ENCODE results near the gene SORL1.
A peak's percentile ranks its signal among the peaks of the same experiment; 100 is the strongest.

Gene SORL1

DNA sequence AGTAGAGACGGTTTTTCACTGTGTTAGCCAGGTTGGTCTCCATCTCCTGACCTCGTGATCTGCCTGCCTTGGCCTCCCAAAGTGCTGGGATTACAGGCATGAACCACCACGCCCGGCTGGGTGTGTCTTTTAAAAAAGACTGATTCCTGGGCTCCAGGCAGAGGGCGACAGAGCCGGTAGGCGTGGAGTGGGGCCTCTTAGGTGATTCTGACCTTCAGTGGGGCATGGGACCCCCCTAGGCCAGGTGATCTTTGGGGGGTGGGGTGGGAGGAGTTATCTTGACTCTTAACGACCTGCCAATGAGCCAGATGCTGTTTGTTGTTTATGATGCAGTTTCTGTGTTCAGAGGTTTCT, 13.6 kb downstream of the SORL1 start:
- DNase-seq (ENCODE audit: extremely low spot score) = no peak
- TF ChIP-seq LEF1 (IDR thresholded peaks at IDR 0.05; ENCODE audit: borderline replicate concordance) (no peak), FOXA1 (IDR thresholded peaks at IDR 0.05) (no peak), TARDBP (IDR thresholded peaks at IDR 0.05) (no peak), ZNF384 (IDR thresholded peaks at IDR 0.05) (no peak), HDGF (IDR thresholded peaks at IDR 0.05; ENCODE audit: borderline replicate concordance) (no peak), ARNT (IDR thresholded peaks at IDR 0.05) (no peak), ELF4 (IDR thresholded peaks at IDR 0.05) (no peak), CTBP1 (IDR thresholded peaks at IDR 0.05; ENCODE audit: borderline replicate concordance) (no peak), SP1 (IDR thresholded peaks at IDR 0.05) (no peak), FOXK2 (IDR thresholded peaks at IDR 0.05) (no peak), FOXM1 (IDR thresholded peaks at IDR 0.05; ENCODE audit: borderline replicate concordance) (no peak), NFRKB (IDR thresholded peaks at IDR 0.05) (no peak), BHLHE40 (IDR thresholded peaks at IDR 0.05; ENCODE audit: borderline replicate concordance) (no peak), L3MBTL2 (conservative IDR thresholded peaks at IDR 0.05) (no peak), SUZ12 (IDR thresholded peaks at IDR 0.05) (no peak)
- TF ChIP-seq, protein P1, sequence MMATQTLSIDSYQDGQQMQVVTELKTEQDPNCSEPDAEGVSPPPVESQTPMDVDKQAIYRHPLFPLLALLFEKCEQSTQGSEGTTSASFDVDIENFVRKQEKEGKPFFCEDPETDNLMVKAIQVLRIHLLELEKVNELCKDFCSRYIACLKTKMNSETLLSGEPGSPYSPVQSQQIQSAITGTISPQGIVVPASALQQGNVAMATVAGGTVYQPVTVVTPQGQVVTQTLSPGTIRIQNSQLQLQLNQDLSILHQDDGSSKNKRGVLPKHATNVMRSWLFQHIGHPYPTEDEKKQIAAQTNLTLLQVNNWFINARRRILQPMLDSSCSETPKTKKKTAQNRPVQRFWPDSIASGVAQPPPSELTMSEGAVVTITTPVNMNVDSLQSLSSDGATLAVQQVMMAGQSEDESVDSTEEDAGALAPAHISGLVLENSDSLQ (IDR thresholded peaks at IDR 0.05) = no peak
- POLR2A ChIA-PET = no interaction called here
- CTCF ChIA-PET = no interaction called here

DNA sequence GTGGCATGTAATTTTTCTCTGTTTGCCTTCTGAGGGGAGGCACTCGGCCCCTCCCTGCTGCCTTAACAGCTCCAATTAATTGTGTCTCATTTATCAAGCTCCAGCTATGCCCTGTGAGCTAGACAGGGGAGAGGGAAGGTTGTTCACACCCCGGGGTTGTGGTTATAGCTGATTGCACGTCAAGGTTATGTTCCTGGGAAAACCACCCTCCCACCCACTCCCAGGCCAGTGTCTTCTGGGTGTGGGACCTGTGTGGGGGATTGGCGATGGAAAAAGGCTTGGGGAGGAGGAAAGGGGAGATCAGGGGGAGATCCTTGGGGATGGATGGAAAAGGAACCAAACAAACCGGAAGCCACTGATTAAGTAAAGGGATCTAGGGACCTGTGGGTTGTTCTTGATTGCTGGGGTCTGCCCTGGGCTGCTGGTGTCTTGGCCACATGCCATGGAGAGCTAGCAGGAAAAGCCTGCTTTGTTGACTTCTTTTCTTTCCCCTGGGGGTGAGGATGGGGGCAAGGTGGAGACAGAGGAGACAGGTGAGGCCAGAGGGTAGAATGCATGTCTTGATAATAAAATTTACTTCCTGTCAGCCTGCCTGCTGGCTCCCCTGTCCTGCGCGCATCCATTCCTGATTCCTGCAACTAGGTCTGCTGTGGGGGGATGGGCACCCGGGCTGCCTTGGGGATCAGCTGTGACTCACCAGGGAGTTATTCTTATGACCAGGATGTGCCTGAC, 14.1 kb downstream of the SORL1 start:
- TF ChIP-seq FOXA1 (IDR thresholded peaks at IDR 0.05) (no peak), HDGF (IDR thresholded peaks at IDR 0.05; ENCODE audit: borderline replicate concordance) (no peak), LEF1 (IDR thresholded peaks at IDR 0.05; ENCODE audit: borderline replicate concordance) (no peak), L3MBTL2 (conservative IDR thresholded peaks at IDR 0.05) (no peak), NFRKB (IDR thresholded peaks at IDR 0.05) (no peak), SUZ12 (IDR thresholded peaks at IDR 0.05) (no peak), ARNT (IDR thresholded peaks at IDR 0.05) (no peak), ZNF384 (IDR thresholded peaks at IDR 0.05) (no peak), TARDBP (IDR thresholded peaks at IDR 0.05) (no peak), BHLHE40 (IDR thresholded peaks at IDR 0.05; ENCODE audit: borderline replicate concordance) (no peak), CTBP1 (IDR thresholded peaks at IDR 0.05; ENCODE audit: borderline replicate concordance) (no peak), ELF4 (IDR thresholded peaks at IDR 0.05) (no peak), FOXM1 (IDR thresholded peaks at IDR 0.05; ENCODE audit: borderline replicate concordance) (no peak), SP1 (IDR thresholded peaks at IDR 0.05) (no peak), FOXK2 (IDR thresholded peaks at IDR 0.05) (no peak)
- TF ChIP-seq, protein P1 (IDR thresholded peaks at IDR 0.05) = no peak
- DNase-seq (ENCODE audit: extremely low spot score) = peak; percentile 61
- ChIA-PET CTCF (interaction anchor here (0.7 to 0.8 kb wide), 2 partner anchors 53 to 125 kb away, joined by 3 to 4 read pairs; no protein-coding TSS in a partner anchor), POLR2A (interaction anchor here (1.2 kb wide), 1 partner anchor 174 kb away, joined by 3 read pairs; the partner anchor contains the start of gene SC5D)

DNA sequence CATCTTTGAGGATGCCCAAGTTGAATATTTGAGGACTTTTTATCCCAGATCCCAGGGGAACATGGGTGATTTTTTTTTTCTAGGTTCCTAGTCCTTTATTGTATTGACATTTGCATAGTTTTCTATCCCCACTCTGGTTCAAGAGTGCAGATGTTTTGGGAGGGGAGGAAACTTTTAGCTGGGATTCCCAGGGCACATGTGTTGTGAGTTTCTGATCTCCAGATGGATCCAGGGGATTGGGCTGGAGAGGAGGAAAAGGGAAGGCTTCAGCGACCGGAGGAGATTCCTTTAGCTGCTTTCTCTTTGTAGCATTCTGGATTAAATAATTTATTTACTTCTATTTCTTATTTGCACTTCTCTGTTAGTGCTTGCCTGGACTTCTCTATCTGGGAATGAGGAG, 15.4 kb downstream of the SORL1 start:
- no peak for DNase-seq (ENCODE audit: extremely low spot score)
- no peak for TF ChIP-seq NFRKB (IDR thresholded peaks at IDR 0.05)
- TF ChIP-seq ARNT (IDR thresholded peaks at IDR 0.05) = no peak
- no peak for TF ChIP-seq L3MBTL2 (conservative IDR thresholded peaks at IDR 0.05)
- TF ChIP-seq FOXM1 (IDR thresholded peaks at IDR 0.05; ENCODE audit: borderline replicate concordance) = no peak
- no peak for TF ChIP-seq SUZ12 (IDR thresholded peaks at IDR 0.05)
- TF ChIP-seq FOXK2 (IDR thresholded peaks at IDR 0.05) = no peak
- no peak for TF ChIP-seq ZNF384 (IDR thresholded peaks at IDR 0.05)
- TF ChIP-seq, protein P1 (IDR thresholded peaks at IDR 0.05) = no peak
- no peak for TF ChIP-seq FOXA1 (IDR thresholded peaks at IDR 0.05)
- no peak for TF ChIP-seq BHLHE40 (IDR thresholded peaks at IDR 0.05; ENCODE audit: borderline replicate concordance)
- no peak for TF ChIP-seq HDGF (IDR thresholded peaks at IDR 0.05; ENCODE audit: borderline replicate concordance)
- no peak for TF ChIP-seq LEF1 (IDR thresholded peaks at IDR 0.05; ENCODE audit: borderline replicate concordance)
- no peak for TF ChIP-seq ELF4 (IDR thresholded peaks at IDR 0.05)
- no peak for TF ChIP-seq TARDBP (IDR thresholded peaks at IDR 0.05)
- TF ChIP-seq SP1 (IDR thresholded peaks at IDR 0.05) = no peak
- TF ChIP-seq CTBP1 (IDR thresholded peaks at IDR 0.05; ENCODE audit: borderline replicate concordance) = no peak
- ChIA-PET POLR2A (no interaction called here), CTCF (no interaction called here)

DNA sequence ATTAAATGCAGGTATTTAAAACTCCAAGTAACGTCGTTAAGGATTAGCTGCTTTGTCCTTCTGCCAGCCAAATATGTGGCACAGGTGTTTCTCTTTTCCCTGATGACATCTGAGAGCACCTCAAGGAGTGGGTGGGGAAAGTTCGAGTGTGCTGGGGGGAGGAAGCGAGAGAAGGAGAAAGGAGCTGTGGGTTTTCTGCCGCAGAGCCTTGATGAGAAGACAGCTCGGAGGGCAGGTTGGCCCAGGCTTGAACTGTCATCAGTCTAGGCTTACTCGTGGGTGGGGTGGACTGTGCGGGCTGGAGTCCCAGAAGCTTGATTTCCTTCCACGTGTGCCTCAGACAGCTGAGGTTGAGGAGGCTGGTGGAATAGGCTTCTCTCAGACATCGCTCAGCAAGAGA, 15.9 kb downstream of the SORL1 start:
- TF ChIP-seq ZNF384 (IDR thresholded peaks at IDR 0.05) = no peak
- no peak for DNase-seq (ENCODE audit: extremely low spot score)
- CTCF ChIA-PET = no interaction called here
- POLR2A ChIA-PET = no interaction called here

DNA sequence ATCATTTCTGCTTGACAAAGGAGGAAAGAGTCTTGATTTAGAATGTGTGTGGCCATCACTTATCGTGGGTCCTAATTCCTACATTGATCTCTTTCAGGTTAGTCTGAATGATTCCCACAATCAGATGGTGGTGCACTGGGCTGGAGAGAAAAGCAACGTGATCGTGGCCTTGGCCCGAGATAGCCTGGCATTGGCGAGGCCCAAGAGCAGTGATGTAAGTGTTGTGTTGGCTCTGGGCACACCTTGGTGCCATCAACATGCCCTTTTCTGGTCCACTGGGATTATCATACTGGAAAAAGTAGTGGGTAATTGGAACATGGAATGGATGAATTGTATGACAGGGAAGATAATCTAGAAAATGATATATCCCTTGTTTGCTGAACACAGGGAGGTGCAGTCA, 17.8 kb downstream of the SORL1 start:
- CTCF ChIA-PET = no interaction called here
- TF ChIP-seq NFRKB (IDR thresholded peaks at IDR 0.05) (no peak), ARNT (IDR thresholded peaks at IDR 0.05) (no peak), SP1 (IDR thresholded peaks at IDR 0.05) (no peak), TARDBP (IDR thresholded peaks at IDR 0.05) (no peak), HDGF (IDR thresholded peaks at IDR 0.05; ENCODE audit: borderline replicate concordance) (no peak), LEF1 (IDR thresholded peaks at IDR 0.05; ENCODE audit: borderline replicate concordance) (no peak), FOXM1 (IDR thresholded peaks at IDR 0.05; ENCODE audit: borderline replicate concordance) (no peak), FOXA1 (IDR thresholded peaks at IDR 0.05) (no peak), BHLHE40 (IDR thresholded peaks at IDR 0.05; ENCODE audit: borderline replicate concordance) (no peak), CTBP1 (IDR thresholded peaks at IDR 0.05; ENCODE audit: borderline replicate concordance) (no peak), SUZ12 (IDR thresholded peaks at IDR 0.05) (no peak), ZNF384 (IDR thresholded peaks at IDR 0.05) (no peak), ELF4 (IDR thresholded peaks at IDR 0.05) (no peak), FOXK2 (IDR thresholded peaks at IDR 0.05) (no peak), L3MBTL2 (conservative IDR thresholded peaks at IDR 0.05) (no peak)
- TF ChIP-seq, protein P1 (IDR thresholded peaks at IDR 0.05) = no peak
- POLR2A ChIA-PET = no interaction called here

More for the DNA sequence above, 17.8 kb downstream of the SORL1 start:
- DNase-seq (ENCODE audit: extremely low spot score) = no peak
